Pancreas (tissue), 10 donors: ENCODE data around the gene PRMT6. TPM values are rescaled to one million over a fixed set of nuclear protein-coding genes. Genes with fewer than 3 reads are reported as not detected.

ENCODE experiments used
- ATAC-seq, 4 donors: fragments of 200-7000 bp; cut with Tn5 transposase; one replicate each; pipeline versions ENCODE4 v1.8.0 to v1.9.1; 2020; ENCODE audit warnings: mild to moderate bottlenecking in 4 of 4, moderate library complexity in 4 of 4
- DNase-seq, 6 donors: peaks; one replicate each; pipeline ENCODE4 v3.0.0-alpha.2; 2020
- FAIRE-seq: peaks from 2 replicates; lab custom pipeline; 2012; peaks lifted over from hg19 to GRCh38; lab: Jason Lieb, UNC
- H3K27ac ChIP-seq, 4 donors: fragments of 200-600 bp; sonication (generic); 1 replicate in 3 of 4; 2 replicates in 1 of 4; pipeline versions ENCODE4 v1.5.0 to v1.8.0; 2020
- H3K27me3 ChIP-seq, 4 donors: fragments of 200-600 bp; one replicate each; pipeline ENCODE4 v1.8.0; 2021
- H3K36me3 ChIP-seq, 3 donors: fragments of 200-600 bp; sonication (generic) in 1 of 3; one replicate each; pipeline versions ENCODE4 v1.5.0 to v1.8.0; 2020 to 2021
- H3K4me1 ChIP-seq, 3 donors: fragments of 200-600 bp; one replicate each; pipeline ENCODE4 v1.8.0; 2021
- H3K4me3 ChIP-seq, 4 donors: fragments of 200-600 bp; sonication (generic) in 2 of 4; one replicate each; pipeline versions ENCODE4 v1.5.0 to v1.8.0; 2020 to 2021
- H3K9me3 ChIP-seq, 4 donors: fragments of 200-600 bp; one replicate each; pipeline ENCODE4 v1.8.0; 2021
- CTCF ChIP-seq, 4 donors: fragments of 200-600 bp; sonication (generic) in 3 of 4; IDR thresholded peaks; one replicate each; pipeline versions ENCODE4 v1.5.0 to v1.8.0; 2021; ENCODE audit warnings: antibody characterized with exemption in 4 of 4
- WGBS, 2 donors: extraction: QIAGEN DNeasy Blood & Tissue Kit; methylation state at CpG; one replicate each; pipeline ENCODE4 v1.1.7; 2013; 5-methylcytosine and 5-hydroxymethylcytosine counted together
- intact Hi-C, 3 donors: fragments of 100-400 bp; cut with DNase I; formaldehyde crosslinking; loops; one replicate each; pipeline versions ENCODE4 v1.11.1 to v1.14.2; 2022
- polyA plus RNA-seq, 2 donors: library from polyadenylated mRNA; stranded (reverse); fragments of 200-250 nt; gene quantifications; one replicate each; pipeline ENCODE4 v1.2.3, GENCODE V29; 2013
- total RNA-seq, 6 donors: library from RNA; stranded (reverse); fragmentation: NEBNext Ultra II Directional in 4 of 6; extraction: Animal tissue kit (Norgen Biotek cat#: 25700) in 4 of 6; gene quantifications; one replicate each; pipeline versions ENCODE4 v1.2.1 to v1.2.4, GENCODE V29; 2021 to 2023
- donor health status: healthy with polysubstance abuse.
- donor health status: DM: no; HTN: no; CAD: no; lungs with moderate emphysema.
- donor health status: DM: no; HTN: no; CAD: no.
- donor health status: control.
- donor health status: control.
- donor health status: Bipolar disorder and iron deficiency.
- donor health status: DM: yes; HTN: yes; CAD: no.
- donor health status: DM: no; HTN: no; CAD: no.
- donor health status: DM: no; HTN: no; CAD: no.
- donor health status: DM: yes; HTN: yes; CAD: no.

PRMT6 gene
- total and polyA plus RNA-seq, 8 donors: 5.3 to 13.7 (median 10.4) TPM

GRCh38 chr1:107095647-107096046 is 39.2 kb downstream of the PRMT6 start:
- ATAC-seq: no peak
- Histone ChIP-seq H3K4me3 (no peak overlapping the region), H3K4me1 (no peaks in the 10 kb centered on the region), H3K36me3 (no peaks in the 10 kb centered on the region), H3K9me3 (no peaks in the 10 kb centered on the region), H3K27ac (no peak overlapping the region), H3K27me3 (no peaks in the 10 kb centered on the region)
- FAIRE-seq: no peak
- no peak for TF ChIP-seq CTCF (IDR thresholded peaks at IDR 0.05)
- intact Hi-C loops: no loop called here
- DNase-seq: no peak

GRCh38 chr1:107096690-107097089 is 40.2 kb downstream of the PRMT6 start:
- FAIRE-seq (no peak), ATAC-seq (no peak), DNase-seq (no peak)
- no peaks in the 10 kb centered on the region for H3K4me1 ChIP-seq
- no peak overlapping the region for H3K27ac ChIP-seq
- no peak for TF ChIP-seq CTCF (IDR thresholded peaks at IDR 0.05)
- intact Hi-C loops: no loop called here
- no peaks in the 10 kb centered on the region for H3K9me3 ChIP-seq
- no peak overlapping the region for H3K4me3 ChIP-seq
- H3K36me3 ChIP-seq: no peaks in the 10 kb centered on the region
- H3K27me3 ChIP-seq: no peaks in the 10 kb centered on the region
- 26 to 31% methylated on average over 2 of the region's 2 CpGs for WGBS, 2 donors

GRCh38 chr1:107098961-107099360 is 42.5 kb downstream of the PRMT6 start:
- no peak for ATAC-seq
- Histone ChIP-seq H3K4me3 (no peak overlapping the region), H3K36me3 (no peaks in the 10 kb centered on the region), H3K4me1 (no peaks in the 10 kb centered on the region), H3K27ac (no peak overlapping the region), H3K9me3 (no peaks in the 10 kb centered on the region), H3K27me3 (no peaks in the 10 kb centered on the region)
- no peak for FAIRE-seq
- no peak for DNase-seq
- no peak for TF ChIP-seq CTCF (IDR thresholded peaks at IDR 0.05)
- intact Hi-C loops: no loop called here
- WGBS, 2 donors: 63 to 69% methylated on average over 3 of the region's 3 CpGs

- intact Hi-C loops: no loop called here
- no peak for FAIRE-seq
These were observed 44.0 kb downstream of the PRMT6 start for GRCh38 chr1:107100331-107100984.

More at GRCh38 chr1:107100331-107100984, 44.0 kb downstream of the PRMT6 start:
- no peak for DNase-seq
- Histone ChIP-seq H3K4me3 (no peak overlapping the region), H3K4me1 (no peaks in the 10 kb centered on the region), H3K36me3 (no peaks in the 10 kb centered on the region), H3K27ac (no peak overlapping the region), H3K27me3 (no peaks in the 10 kb centered on the region), H3K9me3 (no peaks in the 10 kb centered on the region)
- WGBS, 2 donors: 60 to 76% methylated on average over 3 of the region's 3 CpGs
- TF ChIP-seq CTCF (IDR thresholded peaks at IDR 0.05): no peak
- no peak for ATAC-seq
